OCI-LY7 (cell line): Measurements from ENCODE around the gene SPIC.

Source experiments
- EZH2phosphoT487 ChIP-seq: fragments of 200-600 bp; sonication (generic); IDR thresholded peaks from 2 replicates; pipeline ENCODE4 v1.6.1; 2018; ENCODE audit warnings: low read depth, borderline replicate concordance, mild to moderate bottlenecking, mixed run types, antibody characterized with exemption, low read length, moderate library complexity, mixed read lengths
- TF ChIP-seq, protein P1 (sequence below): fragments of 200-600 bp; sonication (generic); conservative IDR thresholded peaks from 2 replicates; pipeline ENCODE4 v1.5.1; 2014; ENCODE audit warnings: mild to moderate bottlenecking, antibody characterized with exemption, low read length, moderate library complexity, mixed read lengths

DNA sequence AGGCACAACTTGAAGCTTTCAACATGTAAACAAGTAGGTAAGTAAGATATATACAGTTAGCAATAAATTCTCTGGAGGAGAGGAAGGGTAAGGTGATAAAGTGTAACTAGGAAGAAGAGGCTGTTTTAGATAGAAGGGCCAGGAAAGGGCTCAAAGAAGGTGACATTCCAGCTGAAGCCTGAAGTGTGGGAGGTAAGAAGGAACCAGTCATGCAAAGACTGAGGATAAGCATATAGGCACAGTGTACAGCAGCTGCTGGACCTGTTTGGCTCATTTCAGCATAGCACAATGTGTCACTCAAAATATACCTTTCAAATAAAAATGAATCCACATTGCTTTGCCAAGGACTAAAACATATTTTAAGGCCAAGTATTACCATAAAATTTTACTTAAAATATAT lies 39.0 kb upstream of the SPIC start:
- TF ChIP-seq, protein P1, sequence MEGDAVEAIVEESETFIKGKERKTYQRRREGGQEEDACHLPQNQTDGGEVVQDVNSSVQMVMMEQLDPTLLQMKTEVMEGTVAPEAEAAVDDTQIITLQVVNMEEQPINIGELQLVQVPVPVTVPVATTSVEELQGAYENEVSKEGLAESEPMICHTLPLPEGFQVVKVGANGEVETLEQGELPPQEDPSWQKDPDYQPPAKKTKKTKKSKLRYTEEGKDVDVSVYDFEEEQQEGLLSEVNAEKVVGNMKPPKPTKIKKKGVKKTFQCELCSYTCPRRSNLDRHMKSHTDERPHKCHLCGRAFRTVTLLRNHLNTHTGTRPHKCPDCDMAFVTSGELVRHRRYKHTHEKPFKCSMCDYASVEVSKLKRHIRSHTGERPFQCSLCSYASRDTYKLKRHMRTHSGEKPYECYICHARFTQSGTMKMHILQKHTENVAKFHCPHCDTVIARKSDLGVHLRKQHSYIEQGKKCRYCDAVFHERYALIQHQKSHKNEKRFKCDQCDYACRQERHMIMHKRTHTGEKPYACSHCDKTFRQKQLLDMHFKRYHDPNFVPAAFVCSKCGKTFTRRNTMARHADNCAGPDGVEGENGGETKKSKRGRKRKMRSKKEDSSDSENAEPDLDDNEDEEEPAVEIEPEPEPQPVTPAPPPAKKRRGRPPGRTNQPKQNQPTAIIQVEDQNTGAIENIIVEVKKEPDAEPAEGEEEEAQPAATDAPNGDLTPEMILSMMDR, result no peak
- TF ChIP-seq EZH2phosphoT487, result no peak
